Activated CD8-positive, alpha-beta memory T cell treated with anti-CD3 and anti-CD28 coated beads for 36 hours (primary cell): ENCODE results near the gene ZNF428. TPM values are rescaled to one million over a fixed set of nuclear protein-coding genes. Genes with fewer than 3 reads are reported as not detected.
"Not testable (repeated sequence)": the region's sequence is repeated elsewhere in the genome, so short reads cannot be mapped to it uniquely, and the experiment has no call there.

ENCODE experiments used
- CTCF ChIA-PET: fragments of 350-600 bp; sonication (Branson Sonifier 250); formaldehyde crosslinking; loops from one replicate; lab custom pipeline; 2021; ENCODE audit warnings: antibody characterized with exemption; lab: Charles Lee
- POLR2A ChIA-PET: fragments of 350-600 bp; sonication (Branson Sonifier 250); formaldehyde crosslinking; loops from one replicate; lab custom pipeline; 2021; ENCODE audit warnings: antibody characterized with exemption; lab: Charles Lee
- total RNA-seq, 2 experiments: library from RNA; stranded (reverse); gene quantifications; one replicate each; pipeline ENCODE4 v1.2.3, GENCODE V29; 2021

Gene ZNF428
- total RNA-seq, 2 experiments from 2014 or later: 19.8 to 20.1 TPM

GRCh38 chr19:43644181-43644580 lies 24.8 kb upstream of the ZNF428 start:
- ChIA-PET POLR2A (interaction anchor here (0.6 kb wide), 1 partner anchor 60 kb away, joined by 4 read pairs; no protein-coding TSS in a partner anchor), CTCF (no interaction called here)

DNA sequence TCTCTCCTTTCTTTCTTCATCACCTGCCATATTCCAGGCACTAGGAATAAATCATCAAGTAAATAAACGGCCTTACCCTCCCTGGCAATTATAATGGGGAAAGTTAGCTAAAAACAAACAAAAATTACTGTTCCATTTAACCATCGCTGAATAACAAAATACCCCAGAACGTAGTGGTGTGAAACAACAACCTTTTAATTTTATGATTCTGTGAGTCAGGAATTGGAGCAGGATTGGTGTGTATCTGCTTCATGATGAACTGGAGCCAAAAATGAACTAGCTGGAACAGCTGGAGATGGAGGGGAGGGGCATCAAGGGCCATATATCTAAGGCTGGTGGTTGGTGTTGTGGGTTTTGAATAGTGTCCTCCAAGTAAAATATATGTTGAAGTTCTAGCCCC lies 23.9 kb upstream of the ZNF428 start:
- ChIA-PET CTCF (no interaction called here), POLR2A (interaction anchor here (0.5 kb wide), 1 partner anchor 163 kb away, joined by 3 read pairs; no protein-coding TSS in a partner anchor)

DNA sequence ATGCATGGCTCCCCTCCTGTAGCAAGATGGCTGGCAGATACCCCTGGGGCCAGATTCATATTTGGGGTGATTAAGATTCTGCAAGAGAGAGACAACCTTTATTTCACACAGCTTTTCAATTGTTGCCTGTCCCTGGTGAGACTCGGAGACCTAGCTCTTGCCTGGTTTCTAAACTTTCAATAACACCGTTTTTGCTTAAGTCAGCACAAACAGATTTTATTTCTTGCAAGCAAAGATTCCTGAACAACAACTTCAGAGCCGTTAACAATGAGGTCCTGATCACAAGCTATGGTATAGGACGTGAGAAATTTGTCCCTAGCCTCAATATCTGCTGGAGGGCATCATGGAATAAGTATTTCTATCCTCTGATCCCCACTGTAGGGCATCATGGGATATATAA lies 23.1 kb upstream of the ZNF428 start:
- ChIA-PET CTCF (no interaction called here), POLR2A (interaction anchor here (0.6 kb wide), 1 partner anchor 48 kb away, joined by 3 read pairs; no protein-coding TSS in a partner anchor)

- POLR2A ChIA-PET: no interaction called here
- CTCF ChIA-PET: interaction anchor here (0.6 to 1.1 kb wide), 2 partner anchors 47 to 144 kb away, joined by 3 read pairs; no protein-coding TSS in a partner anchor
Measured at GRCh38 chr19:43641333-43641732, 21.9 kb upstream of the ZNF428 start.

DNA sequence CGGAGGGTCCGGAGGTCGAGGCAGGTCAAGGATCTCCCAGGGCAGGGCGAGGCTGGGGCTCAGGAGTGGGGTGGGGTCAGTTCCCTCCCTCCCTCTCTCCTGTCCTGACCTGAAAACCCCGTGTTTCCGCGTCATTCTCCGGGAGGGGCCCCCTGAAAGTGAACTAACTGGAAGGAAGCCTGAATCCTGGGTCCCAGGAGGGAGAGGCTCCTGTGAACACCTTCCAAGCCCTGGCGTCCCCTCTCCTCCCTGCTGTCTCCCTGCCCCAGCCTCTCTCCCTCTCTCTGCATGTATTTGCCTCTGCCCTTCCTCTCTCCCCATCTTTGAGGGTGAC lies 21.0 kb upstream of the ZNF428 start:
- POLR2A ChIA-PET: no interaction called here
- CTCF ChIA-PET: no interaction called here

DNA sequence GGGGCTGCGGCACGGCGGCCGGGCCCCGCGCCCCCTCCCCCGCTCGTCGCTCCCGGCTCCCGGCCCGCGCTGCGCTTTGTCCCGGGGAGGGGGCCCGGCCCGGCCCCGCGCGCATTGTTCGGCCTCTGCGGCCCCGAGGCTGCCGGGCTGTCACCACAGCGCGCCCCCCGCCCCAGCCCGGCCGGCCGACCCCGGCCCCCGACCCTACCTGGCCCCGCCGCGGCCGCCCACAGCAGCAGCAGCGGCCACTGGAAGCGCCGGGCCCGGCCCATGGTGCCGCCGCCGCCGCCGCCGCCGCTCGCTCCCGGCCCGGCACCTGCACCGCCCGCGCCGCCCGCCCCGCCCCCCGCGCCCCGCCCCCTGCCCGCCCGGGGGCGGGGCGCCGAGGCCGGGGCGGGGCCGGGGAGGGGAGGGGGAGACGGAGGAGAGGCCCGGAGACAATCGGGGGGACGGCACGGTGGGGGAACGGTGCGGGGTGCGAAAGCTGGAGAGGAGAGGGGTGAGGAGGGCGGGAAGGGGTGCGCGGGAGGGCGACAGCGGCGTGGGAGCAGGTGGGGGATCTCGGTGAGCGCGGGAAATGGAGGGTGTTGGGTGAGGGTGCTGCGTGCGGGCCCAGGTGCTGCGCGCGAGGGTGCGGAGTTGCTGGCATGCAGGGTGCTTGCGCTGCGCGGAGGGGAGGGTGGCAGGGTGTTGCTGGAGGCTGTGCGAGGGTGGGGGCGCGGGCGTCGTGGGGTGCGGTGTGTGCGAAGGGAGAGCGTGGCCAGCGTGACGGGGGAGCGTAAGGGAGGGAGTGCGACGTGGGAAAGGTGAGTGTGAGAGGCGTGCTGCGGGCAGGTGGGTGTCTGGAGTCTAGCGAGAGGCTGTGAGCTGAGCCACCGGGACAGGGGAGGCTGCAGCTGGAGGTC lies 20.3 kb upstream of the ZNF428 start, which contains the start of gene CADM4:
Gene CADM4 (minus strand): TSS at position 332 of the 905 bp plus-strand sequence. CDS start 60 bp downstream, at position 272.
- POLR2A ChIA-PET: interaction anchor here (0.6 kb wide), 1 partner anchor 44 kb away, joined by 3 read pairs; the partner anchor contains the start of genes IRGQ and ZNF576
- CTCF ChIA-PET: no interaction called here

GRCh38 chr19:43638995-43639518 lies 19.6 kb upstream of the ZNF428 start:
- CTCF ChIA-PET: no interaction called here

DNA sequence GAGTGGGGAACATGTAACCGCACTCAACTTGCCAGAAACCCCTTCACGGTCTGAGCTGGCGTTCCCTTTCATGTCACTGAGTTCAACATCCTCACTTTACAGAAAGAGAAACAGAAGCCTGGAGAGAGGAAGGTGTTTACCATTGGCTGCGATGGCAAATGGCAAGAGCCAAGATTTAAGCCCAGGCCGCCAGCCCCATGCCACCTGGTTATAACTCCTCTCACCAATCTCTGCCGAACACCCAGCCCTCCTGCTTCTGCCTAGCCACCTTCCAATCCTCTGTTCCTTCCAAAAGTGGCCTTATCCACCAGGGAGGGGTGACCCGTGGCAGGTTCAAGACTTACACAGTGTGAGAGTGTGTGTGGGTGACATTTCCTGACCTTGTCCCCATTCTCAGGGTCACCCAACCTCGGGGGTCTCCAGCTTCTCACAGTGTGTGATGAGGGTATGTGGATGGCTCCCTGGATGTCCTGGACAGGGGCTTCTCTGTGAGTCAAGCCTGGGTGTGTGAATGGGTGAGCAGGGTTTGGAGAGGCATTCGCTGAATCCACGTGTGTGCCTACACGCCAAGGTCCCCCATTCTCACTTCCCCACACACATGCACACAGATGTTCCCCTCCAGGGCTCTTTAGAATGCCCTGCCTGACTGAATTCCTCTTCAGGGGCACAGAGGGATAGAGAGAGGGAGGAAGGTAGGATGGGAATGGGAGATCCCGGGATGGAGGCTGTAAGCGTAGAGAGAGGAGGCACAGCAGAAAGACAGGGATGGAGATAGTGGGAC lies 19.0 kb upstream of the ZNF428 start:
- CTCF ChIA-PET: interaction anchor here (0.9 kb wide), 1 partner anchor 9 kb away, joined by 3 read pairs; no protein-coding TSS in a partner anchor
- POLR2A ChIA-PET: no interaction called here

More at GRCh38 chr19:43638995-43639518, 19.6 kb upstream of the ZNF428 start:
- POLR2A ChIA-PET: no interaction called here

DNA sequence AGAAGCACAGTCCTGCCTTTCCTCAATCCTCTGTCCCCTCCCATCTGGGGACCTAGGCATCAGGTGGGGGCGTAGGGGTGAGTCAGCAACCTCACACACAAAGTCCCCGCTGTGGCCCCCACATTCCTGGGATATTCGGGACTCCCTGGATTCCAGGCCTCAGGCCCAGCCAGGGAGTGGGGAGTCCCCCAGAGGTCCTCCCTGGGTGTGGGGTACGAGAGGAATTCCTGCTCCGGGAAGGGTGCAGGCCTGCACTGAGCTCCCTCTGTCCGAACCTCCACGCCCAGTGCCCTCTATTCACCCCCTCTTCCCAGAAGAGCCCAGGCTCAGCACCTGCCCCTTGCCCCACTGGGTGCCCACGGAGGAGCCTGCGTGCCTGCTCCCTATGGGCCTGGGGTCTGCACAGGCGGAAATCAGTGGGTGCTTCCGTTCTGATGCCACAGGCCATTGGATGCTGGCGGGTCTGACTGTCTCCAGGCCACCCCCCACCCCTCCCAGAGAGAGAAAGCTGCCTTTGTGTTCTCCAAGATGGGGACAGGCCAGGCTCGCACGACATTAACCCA lies 16.8 kb upstream of the ZNF428 start:
- ChIA-PET POLR2A (no interaction called here), CTCF (interaction anchor here (0.6 kb wide), 1 partner anchor 91 kb away, joined by 3 read pairs; no protein-coding TSS in a partner anchor)

- CTCF ChIA-PET, POLR2A ChIA-PET: not testable (repeated sequence)
Measured at GRCh38 chr19:43635561-43635940, 16.1 kb upstream of the ZNF428 start.

- CTCF ChIA-PET: no interaction called here
- POLR2A ChIA-PET: no interaction called here
Measured at GRCh38 chr19:43634872-43635560, 15.6 kb upstream of the ZNF428 start.

DNA sequence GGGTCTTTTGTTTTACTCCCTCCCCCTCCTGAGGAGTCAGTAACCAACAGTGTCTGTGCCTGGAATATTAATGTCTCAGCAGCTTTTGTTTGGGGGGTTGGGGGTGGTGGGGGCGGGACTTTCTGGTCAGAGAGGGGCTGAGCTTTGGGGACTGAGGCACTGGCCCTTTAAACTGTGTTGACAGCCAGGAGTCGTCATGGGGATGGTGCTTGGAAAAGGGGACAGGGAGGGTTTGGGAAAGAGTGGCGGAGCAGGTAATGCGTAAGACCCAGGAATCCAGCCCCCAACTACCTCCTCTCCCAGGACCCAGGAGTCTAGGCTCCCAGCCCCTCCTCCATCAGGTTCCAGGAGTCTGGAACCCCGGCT lies 15.1 kb upstream of the ZNF428 start:
- POLR2A ChIA-PET: no interaction called here

GRCh38 chr19:43634068-43634467 lies 14.6 kb upstream of the ZNF428 start:
- ChIA-PET POLR2A (no interaction called here), CTCF (interaction anchor here (1.1 kb wide), 1 partner anchor 152 kb away, joined by 3 read pairs; no protein-coding TSS in a partner anchor)

More for the DNA sequence above, 15.1 kb upstream of the ZNF428 start:
- CTCF ChIA-PET: interaction anchor here (1.1 kb wide), 1 partner anchor 152 kb away, joined by 3 read pairs; no protein-coding TSS in a partner anchor

DNA sequence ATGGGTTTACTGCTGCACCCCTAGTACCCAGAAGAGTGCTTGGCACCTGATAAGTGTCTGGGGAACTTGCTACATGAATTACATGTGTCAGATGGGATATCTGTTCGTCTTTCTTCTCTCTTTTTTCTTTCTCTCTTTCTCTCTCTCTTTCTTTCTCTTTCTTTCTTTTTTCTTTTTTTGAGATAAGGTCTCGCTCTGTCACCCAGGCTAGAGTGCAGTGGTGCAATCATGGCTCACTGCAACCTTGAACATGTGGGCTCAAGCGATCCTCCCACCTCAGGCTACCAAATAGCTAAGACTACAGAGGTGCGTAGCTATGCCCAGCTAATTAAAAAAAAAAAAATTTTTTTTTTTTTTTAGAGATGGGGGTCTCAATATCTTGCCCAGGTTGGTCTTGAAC lies 14.1 kb upstream of the ZNF428 start:
- ChIA-PET POLR2A (no interaction called here), CTCF (interaction anchor here (1.1 kb wide), 1 partner anchor 151 kb away, joined by 3 read pairs; no protein-coding TSS in a partner anchor)

GRCh38 chr19:43631491-43631890 lies 12.1 kb upstream of the ZNF428 start:
- ChIA-PET POLR2A (no interaction called here), CTCF (no interaction called here)

DNA sequence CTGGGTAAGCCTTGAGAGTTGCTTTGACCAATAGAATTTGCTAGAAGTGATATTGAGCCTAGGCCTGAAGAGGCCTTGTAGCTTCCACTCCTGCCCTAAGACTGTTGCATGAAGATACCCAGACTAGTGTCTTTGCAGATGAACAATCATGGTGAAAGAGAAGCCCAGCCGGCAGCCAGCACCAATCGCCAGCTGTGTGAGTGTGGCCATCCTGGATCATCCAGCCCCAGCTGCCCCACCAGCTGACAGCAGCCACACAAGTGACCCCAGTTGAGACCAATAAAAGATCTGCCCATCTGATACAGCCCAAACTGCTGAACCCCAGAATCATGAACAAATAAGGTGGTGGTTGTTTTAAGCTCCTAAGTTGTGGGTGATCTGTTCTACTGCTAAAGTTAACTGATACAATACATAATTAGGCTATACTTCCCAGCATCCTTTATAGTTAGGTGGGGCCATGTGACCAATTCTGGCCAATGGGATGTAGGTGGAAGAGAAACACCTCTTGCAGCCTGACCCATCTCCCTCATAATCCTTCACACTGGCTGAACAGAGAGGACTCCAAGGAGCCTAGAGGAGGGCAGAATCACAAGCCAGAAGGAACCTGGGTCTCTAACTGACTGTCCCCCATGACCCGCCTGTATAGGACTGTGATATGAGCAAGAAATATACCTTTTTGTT lies 9.4 kb upstream of the ZNF428 start:
- CTCF ChIA-PET: interaction anchor here (1.3 kb wide), 1 partner anchor 9 kb away, joined by 3 read pairs; no protein-coding TSS in a partner anchor
- POLR2A ChIA-PET: no interaction called here

DNA sequence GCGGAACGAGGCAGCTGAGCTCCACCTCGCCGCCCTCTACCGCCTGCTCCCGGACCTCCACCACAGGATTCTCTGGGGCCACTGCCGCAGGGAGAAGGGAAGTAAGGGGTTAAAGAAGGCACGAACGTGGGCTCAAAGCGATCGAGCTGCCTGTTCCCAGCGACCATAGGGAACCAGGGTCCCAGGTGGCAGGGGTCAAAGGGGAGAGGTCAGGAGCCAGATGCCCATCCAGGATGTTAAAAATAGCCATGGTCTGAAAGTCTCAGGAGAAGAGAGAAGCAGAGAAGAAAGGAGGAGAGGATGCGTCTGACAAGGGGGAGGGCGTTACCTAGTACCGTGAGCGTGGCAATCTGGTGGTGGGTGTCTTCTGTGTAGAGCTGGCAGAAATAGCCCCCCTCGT lies 7.4 kb upstream of the ZNF428 start:
- POLR2A ChIA-PET: no interaction called here

More for the DNA sequence above, 7.4 kb upstream of the ZNF428 start:
- CTCF ChIA-PET: no interaction called here
